Activated CD4-positive, alpha-beta T cell treated with anti-CD3 and anti-CD28 coated beads, Interleukin-2, amount 10 ng/mL, durations not matched to agents 24 days and 14 days (primary cell): Measurements from ENCODE around the gene AKAP13. TPM values are rescaled to one million over a fixed set of nuclear protein-coding genes. Genes with fewer than 3 reads are reported as not detected.
"Not testable (repeated sequence)": the region's sequence is repeated elsewhere in the genome, so short reads cannot be mapped to it uniquely, and the experiment has no call there.

ENCODE experiments used
- DNase-seq: peaks from one replicate; pipeline ENCODE4 v3.0.0; 2022
- H3K27ac Mint-ChIP-seq: one replicate; pipeline ENCODE4 v1.8.0; 2022; ENCODE audit warnings: mild to moderate bottlenecking, mixed read lengths
- H3K27me3 Mint-ChIP-seq: one replicate; pipeline ENCODE4 v1.8.0; 2022; ENCODE audit warnings: mixed read lengths
- H3K36me3 Mint-ChIP-seq: one replicate; pipeline ENCODE4 v1.8.0; 2022; ENCODE audit warnings: low read depth, mild to moderate bottlenecking, mixed read lengths
- H3K4me1 Mint-ChIP-seq: one replicate; pipeline ENCODE4 v1.8.0; 2021; ENCODE audit warnings: mixed read lengths
- H3K4me3 Mint-ChIP-seq: one replicate; pipeline ENCODE4 v1.8.0; 2022; ENCODE audit warnings: mild to moderate bottlenecking, moderate library complexity, mixed read lengths
- H3K9me3 Mint-ChIP-seq: one replicate; pipeline ENCODE4 v1.8.0; 2021; ENCODE audit warnings: mixed read lengths
- intact Hi-C: fragments of 100-400 bp; cut with micrococcal nuclease; formaldehyde crosslinking; loops from one replicate; pipeline ENCODE4 v1.15.1; 2023
- total RNA-seq: library from RNA; stranded (reverse); gene quantifications from 2 replicates; pipeline ENCODE4 v1.2.3, GENCODE V29; 2022

Gene AKAP13
- total RNA-seq, 1 donor from 2014 or later: 71.3 TPM

DNA sequence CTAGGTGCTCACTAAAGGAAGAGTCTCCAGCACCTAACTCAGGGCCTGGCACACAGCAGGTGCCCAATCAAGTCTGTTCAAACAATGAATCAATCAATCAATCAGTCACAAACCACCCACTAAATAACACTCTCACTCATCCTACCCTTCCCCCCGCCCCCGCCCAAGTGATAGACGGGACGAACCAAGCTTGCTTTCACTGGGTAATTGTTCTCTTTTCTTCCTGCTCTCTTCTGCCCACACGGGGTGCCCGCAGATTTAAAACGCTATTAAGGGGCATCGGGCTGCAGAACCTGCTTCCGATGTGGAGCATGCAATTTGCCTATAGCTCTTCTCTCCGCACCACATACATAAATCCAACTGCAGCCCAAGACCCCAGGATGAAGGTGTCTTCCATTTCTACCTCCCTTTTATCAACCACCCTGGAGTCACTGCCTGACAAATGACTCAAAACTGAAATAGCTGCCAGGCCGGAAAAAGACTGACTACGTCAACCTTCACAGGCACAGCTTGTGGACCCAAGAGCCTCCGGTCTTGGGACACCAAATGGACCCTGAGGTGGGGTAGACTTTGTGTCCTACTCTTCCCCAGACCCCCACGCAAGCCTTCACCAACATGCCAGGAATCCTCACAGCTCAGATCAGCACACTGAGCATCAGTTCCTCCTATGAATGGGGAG lies 412.6 kb downstream of the AKAP13 start:
- intact Hi-C loops: loop anchor here (5.0 kb wide), 3 partner anchors 49 to 811 kb away; partner anchors contain the start of gene PDE8A
- Mint-ChIP-seq H3K36me3 (peaks cover 4% of the 10 kb centered on the region), H3K4me3 (peak overlapping the region; percentile 89), H3K27ac (peak overlapping the region; percentile 77), H3K27me3 (no peaks in the 10 kb centered on the region), H3K4me1 (peaks cover 37% of the 10 kb centered on the region), H3K9me3 (no peaks in the 10 kb centered on the region)
- DNase-seq: peak; percentile 76

- Mint-ChIP-seq H3K36me3 (peaks cover 4% of the 10 kb centered on the region), H3K9me3 (no peaks in the 10 kb centered on the region), H3K4me3 (peak overlapping the region; percentile 89), H3K27me3 (no peaks in the 10 kb centered on the region), H3K4me1 (peaks cover 34% of the 10 kb centered on the region), H3K27ac (peak overlapping the region; percentile 77)
- intact Hi-C loops: loop anchor here (1.0 to 5.0 kb wide), 4 partner anchors 9 to 812 kb away; partner anchors contain the start of gene PDE8A
- DNase-seq: peak; percentile 86
Measured at GRCh38 chr15:85793641-85794597, 413.5 kb downstream of the AKAP13 start.

DNA sequence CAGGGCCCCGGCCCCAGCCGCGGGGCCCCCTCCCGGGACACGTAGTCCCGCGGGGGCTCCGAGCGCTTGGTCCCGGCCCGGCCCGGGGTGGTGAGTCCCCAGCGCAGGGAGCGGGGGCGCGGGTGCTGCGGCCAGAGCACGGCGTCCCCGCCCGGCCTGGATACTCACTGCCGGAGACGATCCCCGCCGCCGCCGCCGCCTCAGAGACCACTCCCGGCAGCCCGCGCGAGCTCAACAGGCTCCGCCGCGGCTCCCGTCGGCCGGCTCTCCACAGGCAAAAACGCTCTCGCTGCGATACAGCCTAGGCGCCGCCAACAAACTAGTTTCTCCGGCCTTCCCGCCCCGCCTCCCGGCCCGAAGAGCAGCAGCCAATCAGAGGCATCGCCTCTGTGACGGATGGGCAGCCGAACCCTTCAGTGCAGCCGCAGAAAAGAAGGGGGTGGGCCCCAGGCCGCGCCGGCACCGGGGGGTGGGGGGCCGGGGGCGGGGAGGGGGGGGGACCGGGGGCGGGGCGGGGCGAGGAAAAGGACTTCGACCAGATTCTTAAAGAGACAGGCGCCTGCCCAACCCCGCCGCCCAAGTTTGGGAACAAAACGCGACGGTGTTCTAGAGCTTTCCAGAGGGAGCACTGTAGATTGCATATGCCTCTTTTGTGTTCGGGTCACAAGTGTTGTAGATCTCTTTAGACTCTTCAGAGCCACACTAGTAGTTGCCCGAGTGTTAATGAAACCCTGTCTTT lies 414.4 kb downstream of the AKAP13 start, which contains the start of gene KLHL25:
KLHL25 (minus strand) TSS at position 328 of the 739 bp plus-strand sequence. CDS start 25,115 bp downstream, outside the sequence.
- Mint-ChIP-seq H3K4me3 (peak within 1 kb of the TSS; percentile 89), H3K27ac (peak within 1 kb of the TSS; percentile 89), H3K4me1 (peaks cover 30% of the 10 kb centered on the region), H3K9me3 (no peaks in the 10 kb centered on the region), H3K27me3 (no peaks in the 10 kb centered on the region), H3K36me3 (peaks cover 4% of the 10 kb centered on the region)
- intact Hi-C loops: loop anchor here (1.0 to 5.0 kb wide), 4 partner anchors 9 to 812 kb away; partner anchors contain the start of gene PDE8A
- DNase-seq: peak; percentile 98

DNA sequence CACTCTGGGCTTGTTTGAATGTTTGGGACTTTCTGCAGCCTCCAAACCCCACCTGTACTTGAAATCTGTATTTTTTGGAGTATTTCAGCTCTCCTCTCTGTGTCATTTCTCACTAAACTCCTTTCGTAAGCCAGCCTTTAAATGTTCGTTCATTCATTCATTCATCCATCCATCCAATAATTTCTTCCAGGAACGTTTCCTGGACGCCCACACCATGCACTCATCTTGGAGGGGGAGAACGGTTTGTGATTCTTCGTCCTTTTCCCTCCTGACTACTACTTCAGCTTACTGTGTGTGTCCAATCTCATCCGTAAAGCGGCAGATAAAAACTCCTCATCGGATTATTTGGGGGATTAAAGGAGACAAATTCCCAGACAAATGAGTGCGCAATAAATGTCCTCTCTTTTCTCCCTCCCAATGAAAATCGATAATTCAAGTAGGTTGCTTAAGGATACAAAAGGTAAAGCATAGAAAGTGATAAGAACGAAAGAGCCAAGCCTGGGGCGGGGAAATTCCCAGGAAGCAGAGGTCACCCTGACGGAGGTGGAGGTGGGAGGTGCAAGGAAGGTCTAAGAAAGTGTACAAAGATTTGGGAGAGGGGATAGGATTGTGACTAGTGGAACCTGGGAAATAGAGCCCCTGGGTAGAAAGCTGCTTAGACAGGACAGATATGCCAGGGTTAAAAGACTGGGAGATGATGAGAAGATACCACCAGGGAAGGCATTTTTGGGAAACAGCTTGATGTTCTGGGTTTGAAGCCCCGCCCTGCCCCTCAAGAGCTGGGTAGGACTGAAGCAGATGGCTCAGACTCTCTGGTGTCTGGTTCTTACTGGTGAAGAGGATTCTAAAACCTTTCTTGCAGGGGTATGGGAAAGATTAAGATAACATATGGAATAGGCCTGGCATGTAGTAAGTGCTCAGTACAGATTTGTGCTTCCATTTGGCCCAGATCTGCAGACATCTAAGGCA lies 415.2 kb downstream of the AKAP13 start:
- H3K27ac Mint-ChIP-seq: peak overlapping the region; percentile 9
- H3K4me1 Mint-ChIP-seq: peaks cover 29% of the 10 kb centered on the region
- DNase-seq: no peak
- intact Hi-C loops: no loop called here
- H3K9me3 Mint-ChIP-seq: no peaks in the 10 kb centered on the region
- peaks cover 2% of the 10 kb centered on the region for H3K27me3 Mint-ChIP-seq
- peaks cover under 1% of the 10 kb centered on the region for H3K36me3 Mint-ChIP-seq
- peak overlapping the region; percentile 84 for H3K4me3 Mint-ChIP-seq

DNA sequence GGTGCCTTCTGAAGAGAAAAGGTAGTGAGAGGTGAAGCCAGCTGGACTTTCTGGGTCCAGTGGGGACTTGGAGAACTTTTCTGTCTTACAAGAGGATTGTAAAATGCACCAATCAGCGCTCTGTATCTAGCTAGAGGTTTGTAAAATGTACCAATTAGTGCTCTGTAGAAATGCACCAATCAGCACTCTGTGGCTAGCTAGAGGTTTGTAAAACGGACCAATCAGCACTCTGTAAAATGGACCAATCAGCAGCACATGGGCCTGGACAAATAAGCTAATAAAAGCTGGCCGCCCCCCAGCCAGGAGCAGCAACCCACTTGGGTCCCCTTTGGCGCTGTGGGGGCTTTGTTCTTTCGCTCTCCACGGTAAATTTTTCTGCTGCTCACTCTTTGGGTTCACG lies 416.0 kb downstream of the AKAP13 start:
- H3K36me3 Mint-ChIP-seq, H3K27ac Mint-ChIP-seq, H3K27me3 Mint-ChIP-seq, intact Hi-C loops, H3K4me3 Mint-ChIP-seq, H3K9me3 Mint-ChIP-seq, DNase-seq: not testable (repeated sequence)
- peaks cover 29% of the 10 kb centered on the region for H3K4me1 Mint-ChIP-seq
